ENCODE results near the gene KDM1B. TPM values are rescaled to one million over a fixed set of nuclear protein-coding genes. Genes with fewer than 3 reads are reported as not detected.

KDM1B gene, protein sequence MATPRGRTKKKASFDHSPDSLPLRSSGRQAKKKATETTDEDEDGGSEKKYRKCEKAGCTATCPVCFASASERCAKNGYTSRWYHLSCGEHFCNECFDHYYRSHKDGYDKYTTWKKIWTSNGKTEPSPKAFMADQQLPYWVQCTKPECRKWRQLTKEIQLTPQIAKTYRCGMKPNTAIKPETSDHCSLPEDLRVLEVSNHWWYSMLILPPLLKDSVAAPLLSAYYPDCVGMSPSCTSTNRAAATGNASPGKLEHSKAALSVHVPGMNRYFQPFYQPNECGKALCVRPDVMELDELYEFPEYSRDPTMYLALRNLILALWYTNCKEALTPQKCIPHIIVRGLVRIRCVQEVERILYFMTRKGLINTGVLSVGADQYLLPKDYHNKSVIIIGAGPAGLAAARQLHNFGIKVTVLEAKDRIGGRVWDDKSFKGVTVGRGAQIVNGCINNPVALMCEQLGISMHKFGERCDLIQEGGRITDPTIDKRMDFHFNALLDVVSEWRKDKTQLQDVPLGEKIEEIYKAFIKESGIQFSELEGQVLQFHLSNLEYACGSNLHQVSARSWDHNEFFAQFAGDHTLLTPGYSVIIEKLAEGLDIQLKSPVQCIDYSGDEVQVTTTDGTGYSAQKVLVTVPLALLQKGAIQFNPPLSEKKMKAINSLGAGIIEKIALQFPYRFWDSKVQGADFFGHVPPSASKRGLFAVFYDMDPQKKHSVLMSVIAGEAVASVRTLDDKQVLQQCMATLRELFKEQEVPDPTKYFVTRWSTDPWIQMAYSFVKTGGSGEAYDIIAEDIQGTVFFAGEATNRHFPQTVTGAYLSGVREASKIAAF
- 14.2 and 17.3 TPM in 2 replicates for total RNA-seq

DNA sequence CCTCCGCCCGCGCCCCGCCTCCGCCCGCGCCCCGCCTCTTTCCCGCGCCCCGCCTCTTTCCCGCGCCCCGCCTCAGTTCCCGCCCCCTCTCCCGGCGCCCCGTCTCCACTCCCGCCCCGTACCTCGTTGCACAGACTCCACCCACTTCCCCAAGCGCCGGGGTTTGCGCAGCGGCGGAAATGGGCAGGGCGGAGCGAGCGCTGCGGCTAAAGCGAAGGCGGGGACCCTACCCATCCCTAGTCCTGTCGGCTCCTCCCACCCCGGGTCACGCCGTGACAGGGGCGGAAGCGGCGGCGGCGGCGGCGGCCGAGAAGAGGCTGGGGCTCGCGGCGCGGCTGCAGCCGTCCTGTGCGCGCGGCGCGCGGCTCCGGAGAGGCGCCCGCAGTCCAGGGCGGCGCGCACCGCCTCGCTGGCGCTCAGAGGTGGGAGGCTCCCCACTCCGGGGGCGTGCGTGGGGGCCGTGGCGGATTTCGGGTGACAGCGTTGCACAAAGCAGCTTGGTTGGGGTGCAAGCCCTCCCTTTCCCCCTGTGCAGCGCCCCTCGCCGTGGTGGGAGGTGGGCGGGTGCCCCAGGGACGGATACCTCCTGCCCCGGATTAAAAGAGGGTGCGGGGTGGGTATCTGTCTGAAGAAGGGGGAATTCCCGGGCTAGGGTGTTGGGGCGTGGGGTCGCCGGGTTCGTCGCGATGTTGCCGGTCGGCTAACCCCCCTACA is at the start of gene KDM1B:
KDM1B (plus strand) TSS at position 273 of the 714 bp plus-strand sequence. CDS start 4,474 bp downstream, outside the sequence.
- H3K4me3 ChIP-seq (ENCODE audit: low read depth, low read length): peak within 1 kb of the TSS; percentile 98
- TF ChIP-seq, protein P1, sequence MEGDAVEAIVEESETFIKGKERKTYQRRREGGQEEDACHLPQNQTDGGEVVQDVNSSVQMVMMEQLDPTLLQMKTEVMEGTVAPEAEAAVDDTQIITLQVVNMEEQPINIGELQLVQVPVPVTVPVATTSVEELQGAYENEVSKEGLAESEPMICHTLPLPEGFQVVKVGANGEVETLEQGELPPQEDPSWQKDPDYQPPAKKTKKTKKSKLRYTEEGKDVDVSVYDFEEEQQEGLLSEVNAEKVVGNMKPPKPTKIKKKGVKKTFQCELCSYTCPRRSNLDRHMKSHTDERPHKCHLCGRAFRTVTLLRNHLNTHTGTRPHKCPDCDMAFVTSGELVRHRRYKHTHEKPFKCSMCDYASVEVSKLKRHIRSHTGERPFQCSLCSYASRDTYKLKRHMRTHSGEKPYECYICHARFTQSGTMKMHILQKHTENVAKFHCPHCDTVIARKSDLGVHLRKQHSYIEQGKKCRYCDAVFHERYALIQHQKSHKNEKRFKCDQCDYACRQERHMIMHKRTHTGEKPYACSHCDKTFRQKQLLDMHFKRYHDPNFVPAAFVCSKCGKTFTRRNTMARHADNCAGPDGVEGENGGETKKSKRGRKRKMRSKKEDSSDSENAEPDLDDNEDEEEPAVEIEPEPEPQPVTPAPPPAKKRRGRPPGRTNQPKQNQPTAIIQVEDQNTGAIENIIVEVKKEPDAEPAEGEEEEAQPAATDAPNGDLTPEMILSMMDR (IDR thresholded peaks at IDR 0.05; ENCODE audit: insufficient read depth, low read depth, low read length): no peak
- DNase-seq (ENCODE audit: low read depth): peak; percentile 99

DNA sequence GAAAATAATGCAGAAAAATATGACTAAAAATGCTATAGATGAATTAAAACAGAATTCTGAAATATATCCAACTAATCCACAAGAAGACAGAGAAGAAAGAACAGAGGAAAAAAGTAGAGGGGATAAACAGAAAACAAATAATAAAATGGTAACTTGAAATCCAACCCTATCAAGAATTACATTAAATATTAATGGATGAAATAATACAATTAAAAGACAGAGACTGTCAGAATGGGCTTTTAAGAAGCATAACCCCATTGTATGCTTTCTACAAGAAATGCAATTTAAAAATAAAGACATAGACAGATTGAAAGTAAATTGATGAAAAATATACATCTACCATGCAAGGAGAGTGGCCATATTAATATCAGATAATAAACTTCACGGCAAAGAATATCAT is 48.2 kb upstream of the KDM1B start:
- TF ChIP-seq, protein P1 (IDR thresholded peaks at IDR 0.05; ENCODE audit: insufficient read depth, low read depth, low read length): no peak
- no peak overlapping the region for H3K4me3 ChIP-seq (ENCODE audit: low read depth, low read length)
- no peak for DNase-seq (ENCODE audit: low read depth)

DNA sequence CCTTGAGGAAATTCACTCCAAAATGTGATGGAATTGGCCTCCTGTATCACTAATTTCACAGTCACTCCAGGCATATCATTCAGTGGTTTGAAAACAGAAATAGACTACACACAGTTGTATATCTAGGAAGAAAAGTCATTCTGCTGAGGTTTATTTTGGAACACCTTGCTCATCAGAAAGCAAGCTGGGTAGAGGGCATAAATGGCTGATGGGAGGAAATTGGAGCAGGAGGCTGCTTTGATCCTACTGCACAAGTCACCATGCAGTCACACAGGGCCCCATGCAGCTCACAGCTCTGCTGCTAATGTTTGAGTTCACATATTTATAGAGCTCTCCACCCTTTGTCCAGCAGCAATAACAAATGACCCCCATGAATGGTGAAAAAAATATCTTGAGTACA is 45.1 kb upstream of the KDM1B start:
- TF ChIP-seq, protein P1 (IDR thresholded peaks at IDR 0.05; ENCODE audit: insufficient read depth, low read depth, low read length): no peak
- no peak for DNase-seq (ENCODE audit: low read depth)
- no peak overlapping the region for H3K4me3 ChIP-seq (ENCODE audit: low read depth, low read length)

DNA sequence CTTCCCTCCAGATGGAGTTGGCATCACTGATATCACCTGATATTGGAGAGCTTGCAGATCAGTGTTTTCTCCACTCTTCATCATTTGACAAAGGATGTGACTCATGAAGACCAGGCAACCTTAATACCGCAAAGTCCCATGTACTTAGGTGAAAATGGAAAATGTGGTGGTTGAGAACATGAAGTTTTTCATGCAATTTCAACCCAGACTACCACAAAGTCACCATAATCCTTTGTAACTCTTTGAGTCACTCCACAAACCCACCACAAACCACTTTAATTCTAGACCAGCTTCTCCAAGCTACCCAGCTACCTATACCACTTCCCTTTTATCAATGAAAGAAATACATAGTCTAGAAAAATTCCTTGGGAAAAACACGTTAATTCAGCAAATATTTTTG is 39.9 kb upstream of the KDM1B start:
- TF ChIP-seq, protein P1 (IDR thresholded peaks at IDR 0.05; ENCODE audit: insufficient read depth, low read depth, low read length): no peak
- no peak for DNase-seq (ENCODE audit: low read depth)
- H3K4me3 ChIP-seq (ENCODE audit: low read depth, low read length): no peak overlapping the region

DNA sequence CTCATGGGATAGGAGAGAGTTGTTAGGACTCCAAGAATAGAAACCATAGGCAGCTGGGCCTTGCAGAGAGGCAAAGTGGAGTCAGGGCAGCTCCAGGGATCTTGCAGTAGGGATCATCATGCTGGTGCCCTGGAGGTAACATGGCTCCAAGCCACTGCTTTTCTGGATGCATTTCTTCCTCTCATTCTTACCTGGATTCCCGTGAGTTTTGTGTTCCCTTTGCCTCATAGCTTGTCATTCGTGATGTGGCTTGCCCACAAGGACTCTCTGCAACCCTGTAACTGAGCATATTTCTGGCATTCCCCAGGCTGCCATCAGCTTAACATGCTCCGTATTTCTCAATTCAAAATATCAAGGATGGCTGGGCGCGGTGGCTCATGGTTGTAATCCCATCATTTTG is 38.1 kb upstream of the KDM1B start:
- no peak overlapping the region for H3K4me3 ChIP-seq (ENCODE audit: low read depth, low read length)
- TF ChIP-seq, protein P1 (IDR thresholded peaks at IDR 0.05; ENCODE audit: insufficient read depth, low read depth, low read length): no peak
- DNase-seq (ENCODE audit: low read depth): no peak

DNA sequence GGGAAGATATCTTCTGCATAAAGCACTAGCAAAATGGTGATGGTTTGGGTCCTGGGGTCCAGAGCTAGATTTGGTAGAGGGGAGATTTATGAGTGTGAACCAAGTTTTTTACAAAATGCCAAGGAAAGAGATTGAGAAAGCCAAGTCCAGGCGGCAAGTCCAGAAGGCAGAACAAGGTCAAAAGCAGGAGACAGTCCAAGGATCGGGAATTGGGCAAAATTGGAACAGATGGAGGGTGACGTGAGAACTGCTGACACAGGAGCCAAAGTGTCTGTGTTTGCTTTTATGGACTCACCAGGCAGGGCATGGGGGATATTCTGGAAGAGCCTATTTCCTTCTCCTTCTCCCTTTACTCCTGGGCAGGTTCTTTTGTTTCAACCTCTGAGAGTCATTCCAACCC is 36.9 kb upstream of the KDM1B start:
- DNase-seq (ENCODE audit: low read depth): no peak
- TF ChIP-seq, protein P1 (IDR thresholded peaks at IDR 0.05; ENCODE audit: insufficient read depth, low read depth, low read length): no peak

More for the DNA sequence above, 36.9 kb upstream of the KDM1B start:
- H3K4me3 ChIP-seq (ENCODE audit: low read depth, low read length): no peak overlapping the region

All from fibroblast of villous mesenchyme (primary cell).